ENCODE results near the gene PTPN23. TPM values are rescaled to one million over a fixed set of nuclear protein-coding genes. Genes with fewer than 3 reads are reported as not detected.
"Not testable (repeated sequence)": the region's sequence is repeated elsewhere in the genome, so short reads cannot be mapped to it uniquely, and the experiment has no call there.

PTPN23 gene
- total RNA-seq, 2 donors from 2014 or later = 28.5 to 301 TPM

- Histone ChIP-seq H3K36me3 (replicated peaks in 1 of 2; ENCODE audit: insufficient read depth in 1 of 2, low read depth in 2 of 2) (no peaks in the 10 kb centered on the region), H3K4me1 (no peaks in the 10 kb centered on the region), H3K9me3 (peaks cover 0 to 9% (median 0%) of the 10 kb centered on the region in 3 donors), H3K27ac (no peak overlapping the region), H3K27me3 (no peaks in the 10 kb centered on the region), H3K4me3 (no peak overlapping the region)
- ATAC-seq = no peak
- WGBS, 2 donors = 68 to 90% methylated on average over 1 of the region's 1 CpG
- intact Hi-C loops (cut with DNase I) = no loop called here
- TF ChIP-seq POLR2A (IDR thresholded peaks at IDR 0.05) = no peak
- TF ChIP-seq, protein P1, sequence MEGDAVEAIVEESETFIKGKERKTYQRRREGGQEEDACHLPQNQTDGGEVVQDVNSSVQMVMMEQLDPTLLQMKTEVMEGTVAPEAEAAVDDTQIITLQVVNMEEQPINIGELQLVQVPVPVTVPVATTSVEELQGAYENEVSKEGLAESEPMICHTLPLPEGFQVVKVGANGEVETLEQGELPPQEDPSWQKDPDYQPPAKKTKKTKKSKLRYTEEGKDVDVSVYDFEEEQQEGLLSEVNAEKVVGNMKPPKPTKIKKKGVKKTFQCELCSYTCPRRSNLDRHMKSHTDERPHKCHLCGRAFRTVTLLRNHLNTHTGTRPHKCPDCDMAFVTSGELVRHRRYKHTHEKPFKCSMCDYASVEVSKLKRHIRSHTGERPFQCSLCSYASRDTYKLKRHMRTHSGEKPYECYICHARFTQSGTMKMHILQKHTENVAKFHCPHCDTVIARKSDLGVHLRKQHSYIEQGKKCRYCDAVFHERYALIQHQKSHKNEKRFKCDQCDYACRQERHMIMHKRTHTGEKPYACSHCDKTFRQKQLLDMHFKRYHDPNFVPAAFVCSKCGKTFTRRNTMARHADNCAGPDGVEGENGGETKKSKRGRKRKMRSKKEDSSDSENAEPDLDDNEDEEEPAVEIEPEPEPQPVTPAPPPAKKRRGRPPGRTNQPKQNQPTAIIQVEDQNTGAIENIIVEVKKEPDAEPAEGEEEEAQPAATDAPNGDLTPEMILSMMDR (IDR thresholded peaks at IDR 0.05) = no peak
- DNase-seq = no peak
Measured at GRCh38 chr3:47359323-47359722, 21.5 kb upstream of the PTPN23 start.

- 82 to 90% methylated on average over 4 of the region's 4 CpGs for WGBS, 2 donors
- ATAC-seq; H3K27ac ChIP-seq; H3K9me3 ChIP-seq; intact Hi-C loops (cut with DNase I); H3K4me3 ChIP-seq; DNase-seq; H3K27me3 ChIP-seq; H3K36me3 ChIP-seq (replicated peaks in 1 of 2; ENCODE audit: insufficient read depth in 1 of 2, low read depth in 2 of 2); H3K4me1 ChIP-seq: not testable (repeated sequence)
Measured at GRCh38 chr3:47360110-47360517, 20.7 kb upstream of the PTPN23 start.

DNA sequence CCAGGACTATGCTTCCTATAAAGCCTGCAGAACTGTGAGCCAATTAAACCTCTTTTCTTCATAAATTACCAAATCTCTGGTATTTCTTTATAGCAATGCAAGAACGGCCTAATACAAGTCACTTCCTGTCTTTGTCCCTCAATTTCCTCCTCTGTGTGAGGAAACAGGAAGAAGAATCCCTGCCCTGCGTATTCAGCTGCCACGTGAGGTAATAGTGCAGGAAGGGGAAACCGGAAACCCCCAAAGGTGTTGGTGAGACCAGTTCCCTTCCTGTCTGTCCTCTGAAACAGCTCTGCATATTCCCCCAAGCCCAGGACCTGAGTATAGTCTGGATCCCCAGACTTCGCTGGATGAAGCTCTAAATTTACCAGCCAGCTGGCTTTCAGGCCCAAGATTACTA lies 18.1 kb upstream of the PTPN23 start:
- Histone ChIP-seq H3K9me3 (peaks cover 0 to 9% (median 0%) of the 10 kb centered on the region in 3 donors), H3K36me3 (replicated peaks in 1 of 2; ENCODE audit: insufficient read depth in 1 of 2, low read depth in 2 of 2) (no peaks in the 10 kb centered on the region), H3K4me1 (peaks cover 4% of the 10 kb centered on the region), H3K4me3 (no peak overlapping the region), H3K27ac (peak overlapping the region in 1 of 4 donors; percentile 8), H3K27me3 (no peaks in the 10 kb centered on the region)
- no peak for DNase-seq
- intact Hi-C loops (cut with DNase I) = no loop called here
- 69 to 81% methylated on average over 5 of the region's 5 CpGs for WGBS, 2 donors
- peak; percentile 27 for ATAC-seq
- TF ChIP-seq, protein P1 (IDR thresholded peaks at IDR 0.05) = no peak
- TF ChIP-seq POLR2A (IDR thresholded peaks at IDR 0.05) = no peak

DNA sequence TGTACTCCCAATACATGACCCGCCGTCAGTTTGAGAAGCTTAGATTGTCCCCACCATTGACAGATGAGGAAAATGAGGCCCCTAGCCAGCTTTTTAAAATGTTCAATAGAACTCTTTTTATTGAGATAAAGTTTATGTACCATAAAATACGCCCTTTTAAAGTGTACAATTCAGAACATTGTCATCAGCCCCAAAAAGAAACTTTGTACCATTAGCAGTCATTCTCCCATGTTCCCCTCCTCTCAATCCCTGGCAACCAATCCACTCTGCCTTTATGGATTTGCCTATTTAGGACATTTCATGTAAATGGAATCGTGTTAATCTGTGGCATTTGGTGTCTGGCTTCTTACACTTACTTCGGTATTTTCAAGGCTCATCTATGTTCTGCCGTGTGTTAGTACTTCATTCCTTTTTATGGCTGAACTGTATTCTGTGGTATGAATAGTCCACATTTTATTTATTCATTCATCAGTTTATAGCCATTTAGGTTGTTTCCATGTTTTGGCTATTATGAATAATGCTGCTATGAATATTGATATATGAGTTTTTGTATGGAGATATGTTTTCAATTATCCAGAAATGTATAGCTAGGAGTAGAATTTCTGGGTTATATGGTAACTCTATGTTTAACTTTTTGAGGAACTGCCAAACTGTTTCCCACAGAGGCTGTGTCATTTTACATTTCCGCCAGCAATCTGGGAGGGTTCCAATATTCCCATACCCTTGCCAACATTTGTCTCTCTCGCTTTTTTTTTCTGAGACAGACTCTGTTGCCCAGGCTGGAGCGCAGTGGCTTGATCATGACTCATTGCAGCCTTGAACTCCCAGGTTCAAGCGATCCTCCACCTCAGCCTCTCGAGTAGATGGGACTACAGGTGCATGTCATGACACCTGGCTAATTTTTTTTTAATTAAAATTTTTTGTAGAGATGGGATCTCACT lies 15.3 kb upstream of the PTPN23 start:
- ATAC-seq = peak; percentile 30
- TF ChIP-seq, protein P1 (IDR thresholded peaks at IDR 0.05) = no peak
- TF ChIP-seq POLR2A (IDR thresholded peaks at IDR 0.05) = no peak
- no peaks in the 10 kb centered on the region for H3K36me3 ChIP-seq (replicated peaks in 1 of 2; ENCODE audit: insufficient read depth in 1 of 2, low read depth in 2 of 2)
- 57 to 58% methylated on average over 11 of the region's 11 CpGs for WGBS, 2 donors
- no peaks in the 10 kb centered on the region for H3K27me3 ChIP-seq
- H3K9me3 ChIP-seq = no peaks in the 10 kb centered on the region
- peak in 3 of 4 donors; percentile 21 to 42 (median 37) for DNase-seq
- peaks cover 4% of the 10 kb centered on the region for H3K4me1 ChIP-seq
- intact Hi-C loops (cut with DNase I) = no loop called here
- no peak overlapping the region for H3K4me3 ChIP-seq
- H3K27ac ChIP-seq = peak overlapping the region in 1 of 4 donors; percentile 26

DNA sequence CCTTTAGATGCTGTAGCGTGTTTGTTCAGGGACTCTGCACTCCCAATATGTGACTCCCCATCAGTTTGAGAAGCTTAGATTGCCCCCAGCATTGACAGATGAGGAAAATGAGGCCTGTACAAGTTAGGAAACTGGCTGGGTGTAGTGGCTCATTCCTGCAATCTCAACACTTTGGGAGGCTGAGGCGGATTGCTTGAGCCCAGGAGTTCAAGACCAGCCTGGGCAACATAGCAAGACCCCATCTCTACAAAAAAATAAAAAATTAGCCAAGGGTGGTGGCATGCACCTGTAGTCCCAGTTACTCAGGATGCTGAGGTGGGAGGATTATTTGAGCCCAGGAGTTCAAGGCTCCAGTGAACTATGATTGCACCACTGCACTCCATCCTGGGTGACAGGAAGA lies 14.0 kb upstream of the PTPN23 start:
- Histone ChIP-seq H3K36me3 (replicated peaks in 1 of 2; ENCODE audit: insufficient read depth in 1 of 2, low read depth in 2 of 2) (no peaks in the 10 kb centered on the region), H3K27ac (no peak overlapping the region), H3K9me3 (no peaks in the 10 kb centered on the region), H3K4me3 (no peak overlapping the region), H3K4me1 (peaks cover 4% of the 10 kb centered on the region), H3K27me3 (no peaks in the 10 kb centered on the region)
- intact Hi-C loops (cut with DNase I) = no loop called here
- TF ChIP-seq POLR2A (IDR thresholded peaks at IDR 0.05) = no peak
- TF ChIP-seq, protein P1 (IDR thresholded peaks at IDR 0.05) = no peak
- no peak for ATAC-seq
- no peak for DNase-seq
- WGBS, 2 donors = 85 to 88% methylated on average over 2 of the region's 2 CpGs

Data from body of pancreas (tissue), 4 donors.